ENCODE measurements around the gene ZYX.

DNA sequence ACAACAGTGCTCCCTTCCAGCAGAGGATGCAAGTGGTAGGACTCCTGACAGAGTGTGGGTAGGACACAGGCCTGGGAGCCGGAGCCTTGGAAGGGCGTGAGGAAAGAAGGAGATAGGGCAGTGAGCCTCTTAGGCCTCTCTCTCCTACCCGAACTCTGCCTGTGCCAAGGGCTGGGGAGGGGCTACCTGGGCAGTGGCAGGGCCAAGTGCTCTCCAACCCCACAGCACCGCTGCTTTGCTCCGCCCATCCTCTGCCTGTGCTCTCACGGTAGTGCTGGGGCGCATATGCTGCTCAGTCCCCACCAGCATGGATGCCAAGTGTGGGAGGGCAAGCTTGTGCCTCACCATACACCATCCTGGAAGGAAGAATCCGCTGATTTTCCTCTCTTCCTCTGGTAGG lies 26.2 kb upstream of the ZYX start:
- no peak for TF ChIP-seq EZH2 (IDR thresholded peaks at IDR 0.05; ENCODE audit: borderline replicate concordance, low read depth, low read length, severe bottlenecking)
- TF ChIP-seq, protein P1, sequence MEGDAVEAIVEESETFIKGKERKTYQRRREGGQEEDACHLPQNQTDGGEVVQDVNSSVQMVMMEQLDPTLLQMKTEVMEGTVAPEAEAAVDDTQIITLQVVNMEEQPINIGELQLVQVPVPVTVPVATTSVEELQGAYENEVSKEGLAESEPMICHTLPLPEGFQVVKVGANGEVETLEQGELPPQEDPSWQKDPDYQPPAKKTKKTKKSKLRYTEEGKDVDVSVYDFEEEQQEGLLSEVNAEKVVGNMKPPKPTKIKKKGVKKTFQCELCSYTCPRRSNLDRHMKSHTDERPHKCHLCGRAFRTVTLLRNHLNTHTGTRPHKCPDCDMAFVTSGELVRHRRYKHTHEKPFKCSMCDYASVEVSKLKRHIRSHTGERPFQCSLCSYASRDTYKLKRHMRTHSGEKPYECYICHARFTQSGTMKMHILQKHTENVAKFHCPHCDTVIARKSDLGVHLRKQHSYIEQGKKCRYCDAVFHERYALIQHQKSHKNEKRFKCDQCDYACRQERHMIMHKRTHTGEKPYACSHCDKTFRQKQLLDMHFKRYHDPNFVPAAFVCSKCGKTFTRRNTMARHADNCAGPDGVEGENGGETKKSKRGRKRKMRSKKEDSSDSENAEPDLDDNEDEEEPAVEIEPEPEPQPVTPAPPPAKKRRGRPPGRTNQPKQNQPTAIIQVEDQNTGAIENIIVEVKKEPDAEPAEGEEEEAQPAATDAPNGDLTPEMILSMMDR (IDR thresholded peaks at IDR 0.05; ENCODE audit: borderline replicate concordance, extremely low read depth, low read length, poor library complexity, severe bottlenecking): no peak
